Measurements from ENCODE around the gene CIAO2B.

The CIAO2B gene

GRCh38 chr16:66913081-66913480 is 21.1 kb downstream of the CIAO2B start:
- Histone ChIP-seq H3K27me3 (ENCODE audit: control insufficient read depth, insufficient read depth, low read length) (no peaks in the 10 kb centered on the region), H3K36me3 (ENCODE audit: control insufficient read depth, insufficient read depth, low read length) (no peaks in the 10 kb centered on the region), H3K9me3 (ENCODE audit: control insufficient read depth, low read length) (no peaks in the 10 kb centered on the region), H3K4me1 (ENCODE audit: control insufficient read depth, insufficient read depth, low read length) (no peaks in the 10 kb centered on the region), H3K4me3 (ENCODE audit: low read length) (no peak overlapping the region), H3K9ac (ENCODE audit: low read length) (no peak overlapping the region)

- H3K4me1 ChIP-seq (ENCODE audit: control insufficient read depth, insufficient read depth, low read length), result no peaks in the 10 kb centered on the region
- H3K36me3 ChIP-seq (ENCODE audit: control insufficient read depth, insufficient read depth, low read length), result no peaks in the 10 kb centered on the region
- no peak overlapping the region for H3K9ac ChIP-seq (ENCODE audit: low read length)
- H3K9me3 ChIP-seq (ENCODE audit: control insufficient read depth, low read length), result no peaks in the 10 kb centered on the region
- no peaks in the 10 kb centered on the region for H3K27me3 ChIP-seq (ENCODE audit: control insufficient read depth, insufficient read depth, low read length)
- no peak overlapping the region for H3K4me3 ChIP-seq (ENCODE audit: low read length)
Measured at GRCh38 chr16:66911801-66912200, 22.4 kb downstream of the CIAO2B start.

GRCh38 chr16:66911112-66911511 is 23.1 kb downstream of the CIAO2B start:
- H3K27me3 ChIP-seq (ENCODE audit: control insufficient read depth, insufficient read depth, low read length), result no peaks in the 10 kb centered on the region

GRCh38 chr16:66910175-66910940 is 23.8 kb downstream of the CIAO2B start:
- no peaks in the 10 kb centered on the region for H3K27me3 ChIP-seq (ENCODE audit: control insufficient read depth, insufficient read depth, low read length)
- no peaks in the 10 kb centered on the region for H3K9me3 ChIP-seq (ENCODE audit: control insufficient read depth, low read length)
- peaks cover 9% of the 10 kb centered on the region for H3K4me1 ChIP-seq (ENCODE audit: control insufficient read depth, insufficient read depth, low read length)
- no peak overlapping the region for H3K9ac ChIP-seq (ENCODE audit: low read length)
- H3K36me3 ChIP-seq (ENCODE audit: control insufficient read depth, insufficient read depth, low read length), result no peaks in the 10 kb centered on the region
- H3K4me3 ChIP-seq (ENCODE audit: low read length), result no peak overlapping the region

More at GRCh38 chr16:66911112-66911511, 23.1 kb downstream of the CIAO2B start:
- Histone ChIP-seq H3K4me3 (ENCODE audit: low read length) (no peak overlapping the region), H3K9me3 (ENCODE audit: control insufficient read depth, low read length) (no peaks in the 10 kb centered on the region), H3K36me3 (ENCODE audit: control insufficient read depth, insufficient read depth, low read length) (no peaks in the 10 kb centered on the region), H3K4me1 (ENCODE audit: control insufficient read depth, insufficient read depth, low read length) (peaks cover 1% of the 10 kb centered on the region), H3K9ac (ENCODE audit: low read length) (no peak overlapping the region)

GRCh38 chr16:66908762-66909559 is 25.2 kb downstream of the CIAO2B start:
- H3K4me3 ChIP-seq (ENCODE audit: low read length), result no peak overlapping the region
- H3K9me3 ChIP-seq (ENCODE audit: control insufficient read depth, low read length), result no peaks in the 10 kb centered on the region
- H3K36me3 ChIP-seq (ENCODE audit: control insufficient read depth, insufficient read depth, low read length), result no peaks in the 10 kb centered on the region
- H3K4me1 ChIP-seq (ENCODE audit: control insufficient read depth, insufficient read depth, low read length), result peaks cover 22% of the 10 kb centered on the region
- H3K27me3 ChIP-seq (ENCODE audit: control insufficient read depth, insufficient read depth, low read length), result no peaks in the 10 kb centered on the region
- no peak overlapping the region for H3K9ac ChIP-seq (ENCODE audit: low read length)

- no peak overlapping the region for H3K4me3 ChIP-seq (ENCODE audit: low read length)
- peaks cover 28% of the 10 kb centered on the region for H3K4me1 ChIP-seq (ENCODE audit: control insufficient read depth, insufficient read depth, low read length)
- no peaks in the 10 kb centered on the region for H3K36me3 ChIP-seq (ENCODE audit: control insufficient read depth, insufficient read depth, low read length)
- H3K27me3 ChIP-seq (ENCODE audit: control insufficient read depth, insufficient read depth, low read length), result no peaks in the 10 kb centered on the region
- no peaks in the 10 kb centered on the region for H3K9me3 ChIP-seq (ENCODE audit: control insufficient read depth, low read length)
- H3K9ac ChIP-seq (ENCODE audit: low read length), result no peak overlapping the region
Measured at GRCh38 chr16:66908116-66908515, 26.1 kb downstream of the CIAO2B start.

- H3K9ac ChIP-seq (ENCODE audit: low read length), result no peak overlapping the region
- no peaks in the 10 kb centered on the region for H3K27me3 ChIP-seq (ENCODE audit: control insufficient read depth, insufficient read depth, low read length)
- H3K36me3 ChIP-seq (ENCODE audit: control insufficient read depth, insufficient read depth, low read length), result no peaks in the 10 kb centered on the region
- peaks cover 28% of the 10 kb centered on the region for H3K4me1 ChIP-seq (ENCODE audit: control insufficient read depth, insufficient read depth, low read length)
- H3K9me3 ChIP-seq (ENCODE audit: control insufficient read depth, low read length), result no peaks in the 10 kb centered on the region
- H3K4me3 ChIP-seq (ENCODE audit: low read length), result no peak overlapping the region
Measured at GRCh38 chr16:66906916-66907836, 27.0 kb downstream of the CIAO2B start.

GRCh38 chr16:66905633-66906539 is 28.3 kb downstream of the CIAO2B start:
- peaks cover 34% of the 10 kb centered on the region for H3K4me1 ChIP-seq (ENCODE audit: control insufficient read depth, insufficient read depth, low read length)
- no peak overlapping the region for H3K9ac ChIP-seq (ENCODE audit: low read length)

GRCh38 chr16:66904846-66905632 is 29.2 kb downstream of the CIAO2B start:
- peaks cover 42% of the 10 kb centered on the region for H3K4me1 ChIP-seq (ENCODE audit: control insufficient read depth, insufficient read depth, low read length)
- no peak overlapping the region for H3K4me3 ChIP-seq (ENCODE audit: low read length)
- no peaks in the 10 kb centered on the region for H3K36me3 ChIP-seq (ENCODE audit: control insufficient read depth, insufficient read depth, low read length)
- no peaks in the 10 kb centered on the region for H3K27me3 ChIP-seq (ENCODE audit: control insufficient read depth, insufficient read depth, low read length)
- H3K9ac ChIP-seq (ENCODE audit: low read length), result no peak overlapping the region
- H3K9me3 ChIP-seq (ENCODE audit: control insufficient read depth, low read length), result no peaks in the 10 kb centered on the region

More at GRCh38 chr16:66905633-66906539, 28.3 kb downstream of the CIAO2B start:
- no peaks in the 10 kb centered on the region for H3K27me3 ChIP-seq (ENCODE audit: control insufficient read depth, insufficient read depth, low read length)
- H3K9me3 ChIP-seq (ENCODE audit: control insufficient read depth, low read length), result no peaks in the 10 kb centered on the region
- no peaks in the 10 kb centered on the region for H3K36me3 ChIP-seq (ENCODE audit: control insufficient read depth, insufficient read depth, low read length)
- H3K4me3 ChIP-seq (ENCODE audit: low read length), result no peak overlapping the region

GRCh38 chr16:66904428-66904845 is 29.8 kb downstream of the CIAO2B start:
- no peak overlapping the region for H3K4me3 ChIP-seq (ENCODE audit: low read length)
- H3K27me3 ChIP-seq (ENCODE audit: control insufficient read depth, insufficient read depth, low read length), result no peaks in the 10 kb centered on the region
- H3K36me3 ChIP-seq (ENCODE audit: control insufficient read depth, insufficient read depth, low read length), result no peaks in the 10 kb centered on the region
- H3K9ac ChIP-seq (ENCODE audit: low read length), result no peak overlapping the region
- H3K4me1 ChIP-seq (ENCODE audit: control insufficient read depth, insufficient read depth, low read length), result peaks cover 48% of the 10 kb centered on the region
- no peaks in the 10 kb centered on the region for H3K9me3 ChIP-seq (ENCODE audit: control insufficient read depth, low read length)

Data from mucosa of stomach (tissue), 1 donor.